Hepatic stellate cell (primary cell): Measurements from ENCODE around the gene NSMCE1.
"Not testable (repeated sequence)": the region's sequence is repeated elsewhere in the genome, so short reads cannot be mapped to it uniquely, and the experiment has no call there.

ENCODE experiments used
- DNase-seq: peaks from one replicate; pipeline ENCODE4 v3.0.0; 2011; ENCODE audit warnings: low spot score

Gene NSMCE1

DNA sequence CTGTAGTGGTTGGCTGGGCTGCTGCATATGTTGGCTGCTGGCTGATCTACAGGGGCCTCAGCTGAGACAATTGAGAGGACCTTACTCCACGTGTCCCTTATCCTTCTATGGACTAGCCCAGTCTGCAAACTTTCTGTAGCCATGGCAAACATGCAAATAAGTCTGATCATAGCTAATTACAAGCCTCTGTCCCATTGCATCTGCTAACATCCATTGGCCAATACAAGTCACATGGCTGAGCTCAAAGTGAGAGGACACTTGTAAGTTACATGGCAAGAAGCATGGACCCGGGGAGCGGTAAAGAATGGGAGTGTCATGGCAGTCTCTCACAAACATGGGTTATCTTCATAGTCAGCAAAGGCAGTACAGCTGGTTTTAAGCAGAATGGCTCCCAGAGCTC is 33.6 kb upstream of the NSMCE1 start:
- no peak for DNase-seq

GRCh38 chr16:27301236-27301861 is 32.8 kb upstream of the NSMCE1 start:
- no peak for DNase-seq

DNA sequence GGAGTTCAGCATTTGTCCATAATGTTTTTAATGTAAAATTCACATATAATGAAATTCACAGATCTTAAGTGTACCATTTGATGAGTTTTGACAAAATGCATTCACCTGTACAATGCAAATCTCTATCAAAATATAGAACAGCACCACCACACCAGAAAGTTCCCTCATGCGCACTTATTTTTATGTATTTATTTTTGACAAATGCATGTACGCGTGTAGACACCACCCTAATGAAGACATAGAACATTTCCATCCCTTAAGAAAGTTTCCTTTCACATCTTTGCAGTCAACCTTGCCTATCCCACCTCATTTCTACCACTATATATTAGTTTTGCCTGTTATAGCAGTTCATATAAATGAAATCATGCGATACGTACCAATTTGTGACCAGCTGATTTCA is 29.6 kb upstream of the NSMCE1 start:
- DNase-seq: no peak

DNA sequence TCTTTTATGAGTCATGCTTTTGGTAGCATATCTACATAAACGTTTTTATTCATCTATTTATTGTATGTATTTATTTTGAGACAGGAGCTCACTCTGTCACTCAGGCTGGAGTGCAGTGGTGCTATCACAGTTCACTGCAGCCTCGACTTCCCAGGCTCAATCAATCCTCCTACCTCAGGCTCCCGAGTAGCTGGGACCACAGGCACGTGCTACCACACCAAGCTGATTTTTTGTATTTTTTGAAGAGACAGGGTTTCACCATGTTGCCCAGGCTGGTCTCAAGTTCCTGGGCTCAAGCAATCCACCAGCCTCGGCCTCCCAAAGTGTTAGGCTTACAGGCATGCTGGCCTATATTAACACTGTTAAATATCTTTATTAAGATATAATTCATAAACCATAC is 24.8 kb upstream of the NSMCE1 start:
- DNase-seq: no peak

- no peak for DNase-seq
These were observed 23.2 kb upstream of the NSMCE1 start for GRCh38 chr16:27291722-27292240.

- no peak for DNase-seq
These were observed 22.5 kb upstream of the NSMCE1 start for GRCh38 chr16:27291106-27291505.

GRCh38 chr16:27290562-27290961 is 22.0 kb upstream of the NSMCE1 start:
- DNase-seq: no peak

GRCh38 chr16:27289669-27290068 is 21.1 kb upstream of the NSMCE1 start:
- no peak for DNase-seq

- DNase-seq: not testable (repeated sequence)
These were observed 19.7 kb upstream of the NSMCE1 start for GRCh38 chr16:27288313-27288712.

- DNase-seq: no peak
These were observed 19.3 kb upstream of the NSMCE1 start for GRCh38 chr16:27287887-27288286.

- no peak for DNase-seq
These were observed 18.7 kb upstream of the NSMCE1 start for GRCh38 chr16:27287051-27287811.

- DNase-seq: peak; percentile 89
These were observed 17.9 kb upstream of the NSMCE1 start for GRCh38 chr16:27286451-27286850.

DNA sequence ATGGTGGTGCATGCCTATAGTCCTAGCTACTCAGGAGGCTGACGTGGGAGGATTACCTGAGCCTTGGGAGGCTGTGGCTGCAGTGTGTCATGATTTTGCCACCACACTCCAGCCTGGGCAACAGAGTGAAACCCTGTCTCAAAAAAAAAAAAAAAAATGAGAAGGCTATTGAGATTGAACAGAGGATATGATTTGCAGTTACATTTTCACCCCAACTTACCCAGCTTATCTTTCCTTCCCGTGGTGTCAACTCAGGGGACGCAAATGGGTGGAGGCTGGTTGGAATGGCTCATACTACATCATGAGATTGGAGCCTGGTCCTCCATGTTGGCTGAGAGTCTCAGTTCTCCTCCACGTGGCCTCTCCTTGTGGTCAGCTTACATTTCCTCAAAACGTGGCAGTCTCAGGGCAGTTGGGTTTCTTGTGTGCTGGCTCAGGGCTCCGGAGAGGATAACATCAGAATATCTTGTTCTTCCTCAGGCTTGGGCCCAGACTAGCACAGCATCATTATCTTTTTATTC is 17.2 kb upstream of the NSMCE1 start:
- no peak for DNase-seq

DNA sequence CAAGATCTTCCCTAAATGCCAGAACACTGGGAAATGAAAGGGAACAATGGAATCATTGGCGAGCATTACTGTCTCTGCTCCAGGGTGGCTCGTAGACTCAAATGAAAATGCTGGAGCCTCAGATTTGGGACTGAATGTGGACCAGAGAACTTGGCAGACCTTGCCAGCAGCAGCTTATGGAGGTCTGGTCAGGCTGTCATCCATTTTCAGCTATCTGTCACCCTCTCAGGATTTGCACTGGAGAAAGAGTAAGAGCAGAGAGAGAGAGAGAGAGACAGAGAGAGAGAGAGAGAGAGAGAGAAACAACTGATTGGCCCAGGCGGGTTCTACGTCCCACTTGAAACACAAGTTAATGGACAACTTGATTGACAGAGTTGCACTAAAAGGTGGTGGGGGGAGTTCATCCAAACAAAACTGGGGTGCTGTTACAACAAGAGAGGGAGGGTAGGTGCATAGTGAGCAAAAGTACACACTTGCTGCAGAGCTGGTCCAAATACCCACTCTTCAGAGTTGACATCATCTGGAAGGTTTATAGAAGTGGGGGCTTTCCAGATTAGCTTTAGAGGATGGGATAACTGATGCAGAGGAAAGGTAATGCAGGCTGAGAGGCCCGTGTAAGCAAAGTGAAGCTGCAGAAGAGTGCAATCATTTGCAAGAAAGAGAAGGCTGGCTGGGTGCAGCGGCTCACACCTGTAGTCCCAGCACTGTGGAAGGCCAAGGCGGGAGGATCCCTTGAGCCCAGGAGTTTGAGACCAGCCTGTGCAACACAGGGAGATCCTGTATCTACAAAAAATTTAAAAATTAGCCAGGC is 16.5 kb upstream of the NSMCE1 start:
- no peak for DNase-seq

GRCh38 chr16:27281243-27281642 is 12.7 kb upstream of the NSMCE1 start:
- no peak for DNase-seq

DNA sequence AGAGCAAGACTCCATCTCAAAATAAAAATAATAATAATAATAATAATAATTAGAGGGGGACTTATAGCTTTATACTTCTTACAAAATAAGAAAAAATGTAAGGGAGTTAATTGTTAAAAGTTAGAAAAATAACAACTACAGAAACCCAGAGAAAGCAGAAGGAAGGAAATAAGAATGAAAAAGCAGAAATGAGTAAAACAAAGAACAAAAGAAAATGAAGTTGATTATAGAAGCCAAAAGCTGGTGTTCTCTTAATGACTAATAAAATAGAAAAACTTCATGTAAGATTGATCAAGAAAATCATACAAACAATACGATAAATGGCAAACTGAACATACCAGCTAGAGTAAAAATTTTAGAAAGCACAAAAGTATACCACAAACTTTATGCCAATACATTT is 6.8 kb upstream of the NSMCE1 start:
- no peak for DNase-seq

GRCh38 chr16:27274424-27274874 is 5.9 kb upstream of the NSMCE1 start:
- not testable (repeated sequence) for DNase-seq

- peak; percentile 21 for DNase-seq
These were observed 5.3 kb upstream of the NSMCE1 start for GRCh38 chr16:27273670-27274423.

DNA sequence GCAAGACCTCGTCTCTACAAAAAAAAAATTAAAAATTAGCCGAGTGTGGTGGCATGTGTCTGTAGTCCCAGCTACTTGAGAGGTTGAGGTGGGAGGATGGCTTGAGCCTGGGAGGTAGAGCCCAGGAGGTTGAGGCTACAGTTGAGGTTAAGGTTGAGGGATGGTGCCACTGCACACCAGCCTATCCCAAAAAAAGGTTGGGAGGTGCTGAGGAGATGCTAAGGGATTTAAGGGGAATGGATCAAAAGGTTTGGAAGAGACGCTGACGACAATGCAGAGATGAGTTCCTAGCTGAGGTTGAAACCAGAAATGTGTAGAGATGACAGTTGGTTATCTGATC is 4.7 kb upstream of the NSMCE1 start:
- no peak for DNase-seq

GRCh38 chr16:27272697-27273096 is 4.1 kb upstream of the NSMCE1 start:
- not testable (repeated sequence) for DNase-seq

- DNase-seq: no peak
These were observed 3.5 kb upstream of the NSMCE1 start for GRCh38 chr16:27272076-27272475.

DNA sequence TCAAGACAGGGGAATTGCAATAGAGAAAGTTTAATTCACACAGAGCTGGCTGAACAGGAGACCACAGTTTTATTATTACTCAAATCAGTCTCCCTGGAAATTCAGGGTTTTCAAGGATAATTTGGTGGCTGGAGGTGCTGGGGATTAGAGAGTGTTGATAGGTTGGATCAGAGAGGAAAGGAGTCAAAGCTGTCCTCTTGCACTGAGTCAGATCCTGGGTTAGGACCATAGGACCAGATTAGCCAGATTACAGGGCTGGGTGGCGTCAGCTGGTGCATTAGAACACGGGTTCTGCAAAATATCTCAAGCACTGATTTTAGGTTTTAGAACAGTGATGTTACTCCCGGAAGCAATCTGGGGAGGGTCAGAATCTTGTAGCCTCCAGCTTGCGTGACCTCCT is 1.8 kb upstream of the NSMCE1 start:
- no peak for DNase-seq
